ENCODE data around the gene PTPRE.

PTPRE gene

GRCh38 chr10:128007056-128007455, 100.2 kb downstream of the PTPRE start:
- no peak for DNase-seq

GRCh38 chr10:128007971-128008370, 101.1 kb downstream of the PTPRE start:
- no peak for DNase-seq

GRCh38 chr10:128008521-128009250, 101.8 kb downstream of the PTPRE start:
- DNase-seq: no peak

- DNase-seq: no peak
These were observed 102.6 kb downstream of the PTPRE start for GRCh38 chr10:128009372-128010126.

GRCh38 chr10:128011059-128011979, 104.4 kb downstream of the PTPRE start:
- DNase-seq: peak; percentile 86

GRCh38 chr10:128013626-128014025, 106.7 kb downstream of the PTPRE start:
- no peak for DNase-seq

- no peak for DNase-seq
These were observed 107.3 kb downstream of the PTPRE start for GRCh38 chr10:128014236-128014635.

GRCh38 chr10:128016423-128017060, 109.6 kb downstream of the PTPRE start:
- DNase-seq: no peak

- no peak for DNase-seq
These were observed 110.9 kb downstream of the PTPRE start for GRCh38 chr10:128017822-128018221.

GRCh38 chr10:128018236-128018635, 111.3 kb downstream of the PTPRE start:
- DNase-seq: no peak

GRCh38 chr10:128018691-128019090, 111.8 kb downstream of the PTPRE start:
- no peak for DNase-seq

GRCh38 chr10:128022261-128023196, 115.6 kb downstream of the PTPRE start:
- no peak for DNase-seq

GRCh38 chr10:128024426-128024825, 117.5 kb downstream of the PTPRE start:
- DNase-seq: no peak

- no peak for DNase-seq
These were observed 118.5 kb downstream of the PTPRE start for GRCh38 chr10:128025437-128025836.

- DNase-seq: no peak
These were observed 119.0 kb downstream of the PTPRE start for GRCh38 chr10:128025951-128026350.

GRCh38 chr10:128026615-128027300, 119.9 kb downstream of the PTPRE start:
- no peak for DNase-seq

- DNase-seq: no peak
These were observed 120.4 kb downstream of the PTPRE start for GRCh38 chr10:128027306-128027705.

- DNase-seq: no peak
These were observed 121.1 kb downstream of the PTPRE start for GRCh38 chr10:128027822-128028507.

- DNase-seq: no peak
These were observed 121.8 kb downstream of the PTPRE start for GRCh38 chr10:128028508-128029289.

- DNase-seq: no peak
These were observed 122.4 kb downstream of the PTPRE start for GRCh38 chr10:128029290-128029651.

Measured in CD4-positive, alpha-beta T cell treated with Interleukin-21 for 1 hour (primary cell).